22Rv1 (cell line): Measurements from ENCODE around the gene SLC4A9.

ENCODE experiments used
- CTCF ChIP-seq: fragments of 450-650 bp; IDR thresholded peaks from 2 replicates; pipeline ENCODE4 v1.5.1; 2017; ENCODE audit warnings: mild to moderate bottlenecking
- ZFX ChIP-seq: fragments of 450-650 bp; IDR thresholded peaks from 2 replicates; pipeline ENCODE4 v1.6.1; 2017; ENCODE audit warnings: antibody characterized with exemption, borderline replicate concordance

GRCh38 chr5:140413230-140413629 is 53.2 kb downstream of the SLC4A9 start:
- TF ChIP-seq CTCF (no peak), ZFX (no peak)
